Ascending aorta (tissue), 2 donors: ENCODE data around the gene FERMT3. TPM values are rescaled to one million over a fixed set of nuclear protein-coding genes. Genes with fewer than 3 reads are reported as not detected.

Source experiments
- DNase-seq, 2 donors: peaks; one replicate each; pipeline ENCODE4 v3.0.0-alpha.2; 2019; ENCODE audit warnings: low spot score in 2 of 2
- H3K27ac ChIP-seq, 2 donors: fragments of 200-600 bp; sonication (generic); one replicate each; pipeline ENCODE4 v1.5.1; 2016 to 2017; ENCODE audit warnings: mild to moderate bottlenecking in 1 of 2
- H3K27me3 ChIP-seq: fragments of 200-600 bp; sonication (generic); one replicate; pipeline ENCODE4 v1.5.1; 2017
- H3K36me3 ChIP-seq, 2 donors: fragments of 200-600 bp; sonication (generic); one replicate each; pipeline ENCODE4 v1.5.1; 2016
- H3K4me1 ChIP-seq, 2 donors: fragments of 200-600 bp; sonication (generic); one replicate each; pipeline ENCODE4 v1.5.1; 2016 to 2017; ENCODE audit warnings: mild to moderate bottlenecking in 1 of 2
- H3K4me3 ChIP-seq, 2 donors: fragments of 200-600 bp; sonication (generic); one replicate each; pipeline ENCODE4 v1.5.1; 2016 to 2017; ENCODE audit warnings: mild to moderate bottlenecking in 1 of 2
- H3K9me3 ChIP-seq, 2 donors: fragments of 200-600 bp; sonication (generic); one replicate each; pipeline ENCODE4 v1.5.1; 2016
- CTCF ChIP-seq, 3 experiments: fragments of 200-600 bp in 2 of 3; fragments of 450-650 bp in 1 of 3; sonication (generic) in 2 of 3; IDR thresholded peaks; one replicate each; pipeline ENCODE4 v1.5.1; 2016 to 2019; ENCODE audit warnings: antibody characterized with exemption in 3 of 3, mild to moderate bottlenecking in 1 of 3, moderate library complexity in 1 of 3
- intact Hi-C: fragments of 100-400 bp; cut with DNase I; formaldehyde crosslinking; loops from one replicate; pipeline ENCODE4 v1.15.1; 2023
- total RNA-seq: library from RNA; depleted of rRNA; stranded (reverse); fragments of >200 nt; gene quantifications from one replicate; pipeline ENCODE4 v1.1.0, GENCODE V29; 2016

The FERMT3 gene
- total RNA-seq, 1 donor from 2014 or later, result 55.2 TPM

GRCh38 chr11:64227405-64227956 lies 21.0 kb downstream of the FERMT3 start:
- Histone ChIP-seq H3K4me1 (peaks cover 7 to 36% of the 10 kb centered on the region in 2 donors), H3K36me3 (no peaks in the 10 kb centered on the region), H3K9me3 (no peaks in the 10 kb centered on the region), H3K4me3 (peak overlapping the region; percentile 61 to 77), H3K27ac (peak overlapping the region; percentile 88 to 89), H3K27me3 (no peaks in the 10 kb centered on the region)
- TF ChIP-seq CTCF (IDR thresholded peaks at IDR 0.05), result no peak
- intact Hi-C loops, result loop anchor here (2.0 to 5.0 kb wide), 2 partner anchors 41 to 75 kb away; partner anchors contain the start of genes CATSPERZ and STIP1
- peak in 1 of 2 donors; percentile 62 for DNase-seq

- H3K4me3 ChIP-seq, result peak overlapping the region; percentile 62 to 72
- no peak for TF ChIP-seq CTCF (IDR thresholded peaks at IDR 0.05)
- peaks cover 7 to 43% of the 10 kb centered on the region in 2 donors for H3K4me1 ChIP-seq
Measured at GRCh38 chr11:64229090-64229743, 22.7 kb downstream of the FERMT3 start.

GRCh38 chr11:64229744-64230170 lies 23.2 kb downstream of the FERMT3 start:
- Histone ChIP-seq H3K27me3 (no peaks in the 10 kb centered on the region), H3K4me3 (peak overlapping the region; percentile 62 to 72), H3K9me3 (no peaks in the 10 kb centered on the region), H3K27ac (peak overlapping the region; percentile 90 to 91), H3K4me1 (peaks cover 7 to 42% of the 10 kb centered on the region in 2 donors), H3K36me3 (no peaks in the 10 kb centered on the region)
- TF ChIP-seq CTCF (IDR thresholded peaks at IDR 0.05), result no peak
- intact Hi-C loops, result loop anchor here (1.0 to 5.0 kb wide), 2 partner anchors 44 to 73 kb away; partner anchors contain the start of gene CATSPERZ
- DNase-seq, result peak in 1 of 2 donors; percentile 63

More at GRCh38 chr11:64229090-64229743, 22.7 kb downstream of the FERMT3 start:
- Histone ChIP-seq H3K36me3 (no peaks in the 10 kb centered on the region), H3K27me3 (no peaks in the 10 kb centered on the region), H3K9me3 (no peaks in the 10 kb centered on the region), H3K27ac (peak overlapping the region; percentile 90 to 91)
- peak in 1 of 2 donors; percentile 64 for DNase-seq
- intact Hi-C loops, result loop anchor here (5.0 kb wide), 1 partner anchor 73 kb away; the partner anchor contains the start of gene CATSPERZ

GRCh38 chr11:64230171-64230984 lies 23.9 kb downstream of the FERMT3 start, which contains the start of gene DNAJC4:
Gene DNAJC4 (plus strand): TSS chr11:64230548. CDS start chr11:64230855, 307 bp downstream.
- Histone ChIP-seq H3K27ac (peak within 1 kb of the TSS; percentile 90 to 91), H3K4me3 (peak within 1 kb of the TSS; percentile 62 to 72), H3K36me3 (no peaks in the 10 kb centered on the region), H3K27me3 (no peaks in the 10 kb centered on the region), H3K9me3 (no peaks in the 10 kb centered on the region), H3K4me1 (peaks cover 8 to 42% of the 10 kb centered on the region in 2 donors)
- TF ChIP-seq CTCF (IDR thresholded peaks at IDR 0.05), result no peak
- intact Hi-C loops, result loop anchor here (1.0 kb wide), 1 partner anchor 45 kb away; no protein-coding TSS in a partner anchor
- DNase-seq, result peak; percentile 78 to 95

GRCh38 chr11:64230985-64231365 lies 24.5 kb downstream of the FERMT3 start:
- intact Hi-C loops, result loop anchor here (1.0 kb wide), 1 partner anchor 46 kb away; no protein-coding TSS in a partner anchor
- H3K4me3 ChIP-seq, result peak overlapping the region; percentile 62 to 72
- DNase-seq, result no peak
- TF ChIP-seq CTCF (IDR thresholded peaks at IDR 0.05), result no peak
- peak overlapping the region; percentile 90 to 91 for H3K27ac ChIP-seq
- no peaks in the 10 kb centered on the region for H3K36me3 ChIP-seq
- H3K27me3 ChIP-seq, result no peaks in the 10 kb centered on the region
- H3K4me1 ChIP-seq, result peaks cover 5 to 45% of the 10 kb centered on the region in 2 donors
- no peaks in the 10 kb centered on the region for H3K9me3 ChIP-seq
